ENCODE data around the gene FBXW7.

- TF ChIP-seq CTCF (IDR thresholded peaks at IDR 0.05) (no peak), EP300 (IDR thresholded peaks at IDR 0.05) (no peak), POLR2A (IDR thresholded peaks at IDR 0.05) (no peak), POLR2AphosphoS5 (IDR thresholded peaks at IDR 0.05) (no peak)
Measured at GRCh38 chr4:152346979-152347378, 188.9 kb downstream of the FBXW7 start.

Measured in sigmoid colon (tissue), 4 donors.